Upper lobe of left lung (tissue), 6 donors: ENCODE data around the gene GCK. TPM values are rescaled to one million over a fixed set of nuclear protein-coding genes. Genes with fewer than 3 reads are reported as not detected.

Experiments
- ATAC-seq, 2 donors: fragments of 200-7000 bp; cut with Tn5 transposase; one replicate each; pipeline ENCODE4 v1.9.1; 2022; ENCODE audit warnings: mild to moderate bottlenecking in 2 of 2, moderate library complexity in 2 of 2; ENCODE audit not compliant: low FRiP score in 2 of 2
- DNase-seq, 2 donors: peaks; one replicate each; pipeline ENCODE4 v3.0.0-alpha.2; 2019 to 2020
- H3K27ac ChIP-seq, 4 donors: fragments of 200-600 bp; sonication (generic); one replicate each; pipeline ENCODE4 v1.5.1; 2016 to 2019
- H3K27me3 ChIP-seq, 4 donors: fragments of 200-600 bp; sonication (generic); one replicate each; pipeline ENCODE4 v1.5.1; 2017 to 2019
- H3K36me3 ChIP-seq, 4 donors: fragments of 200-600 bp; sonication (generic); one replicate each; pipeline ENCODE4 v1.5.1; 2016 to 2019
- H3K4me1 ChIP-seq, 4 donors: fragments of 200-600 bp; sonication (generic); one replicate each; pipeline ENCODE4 v1.5.1; 2018 to 2019
- H3K4me3 ChIP-seq, 4 donors: fragments of 200-600 bp; sonication (generic); one replicate each; pipeline ENCODE4 v1.5.1; 2017 to 2019; ENCODE audit warnings: mild to moderate bottlenecking in 2 of 4, moderate library complexity in 1 of 4
- H3K9me3 ChIP-seq, 4 donors: fragments of 200-600 bp; sonication (generic); one replicate each; pipeline ENCODE4 v1.5.1; 2018 to 2019
- EP300 ChIP-seq, 4 donors: sonication (generic); formaldehyde crosslinking; IDR thresholded peaks; one replicate each; pipeline ENCODE4 v1.5.1; 2017; ENCODE audit warnings: antibody characterized with exemption in 4 of 4, control low read depth in 2 of 4
- POLR2A ChIP-seq, 4 donors: fragments of 450-650 bp; IDR thresholded peaks; one replicate each; pipeline ENCODE4 v1.5.1; 2016 to 2017; ENCODE audit warnings: antibody characterized with exemption in 4 of 4, mild to moderate bottlenecking in 2 of 4
- POLR2AphosphoS5 ChIP-seq, 2 donors: sonication (generic); formaldehyde crosslinking; IDR thresholded peaks; one replicate each; pipeline ENCODE4 v1.5.1; 2017; ENCODE audit warnings: antibody characterized with exemption in 2 of 2
- WGBS, 2 donors: methylation state at CpG; one replicate each; pipeline ENCODE4 v1.1.5; 2017 to 2018; 5-methylcytosine and 5-hydroxymethylcytosine counted together
- total RNA-seq, 6 donors: library from RNA; depleted of rRNA in 4 of 6; stranded (reverse); fragments of >200 nt in 4 of 6; gene quantifications; one replicate each; pipeline versions ENCODE4 v1.1.0 to v1.2.1, GENCODE V29; 2016 to 2021
- TF ChIP-seq, protein P1 (sequence below), 6 experiments: fragments of 450-650 bp in 4 of 6; fragments of 200-600 bp in 2 of 6; sonication (generic) in 2 of 6; IDR thresholded peaks; one replicate each; pipeline ENCODE4 v1.5.1; 2016 to 2019; ENCODE audit warnings: antibody characterized with exemption in 6 of 6
- donor health status: DM: no; HTN: no; CAD: no; lungs with moderate emphysema.
- donor health status: DM: no; HTN: yes; CAD: no; lungs with severe emphysema.

GCK gene
- total RNA-seq, 6 donors from 2014 or later, result 0.17 to 0.49 (median 0.30) TPM; not detected in 2

DNA sequence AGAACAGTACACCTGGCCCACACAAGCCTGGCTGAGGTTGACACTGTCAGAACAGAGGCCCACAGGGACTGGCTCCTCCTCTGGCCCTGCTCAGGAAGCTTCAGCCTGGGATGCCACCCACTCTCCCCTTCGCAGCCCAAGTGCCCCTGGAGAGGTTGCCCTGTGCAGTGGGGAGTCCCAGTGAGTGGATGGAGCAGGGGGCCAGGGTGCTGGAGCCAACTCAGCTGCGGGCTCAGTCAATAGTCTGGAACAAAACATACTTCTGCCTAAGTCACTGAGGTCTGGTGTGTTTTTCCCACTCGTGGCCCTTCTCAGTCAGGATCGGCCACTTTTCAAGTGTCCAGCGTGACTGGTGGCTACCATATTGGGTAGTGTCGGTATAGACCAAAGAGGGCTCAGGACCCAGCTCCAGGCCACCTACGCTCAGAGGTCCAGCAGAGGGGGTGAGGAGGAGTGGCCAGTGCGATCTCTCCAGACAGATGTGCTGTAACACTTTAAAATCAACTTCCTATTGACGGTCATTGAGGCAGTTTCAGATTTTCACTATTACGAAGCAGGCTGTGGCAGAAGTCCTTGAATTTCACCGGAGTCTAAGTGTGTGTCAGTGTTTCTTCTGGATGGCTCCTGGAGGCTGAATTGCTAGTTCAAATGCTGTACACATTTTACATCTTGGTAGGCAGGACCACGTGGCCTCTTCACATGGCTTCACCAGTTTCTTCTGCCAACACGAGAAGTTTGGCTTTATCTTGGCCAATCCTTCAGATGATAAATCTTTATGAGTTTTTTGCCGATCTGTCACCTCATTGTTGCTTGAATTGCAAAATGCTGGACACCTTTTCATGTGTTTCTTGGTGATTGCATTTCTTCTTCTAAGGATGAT lies 994 bp upstream of the GCK start:
- Histone ChIP-seq H3K27me3 (no peaks in the 10 kb centered on the region), H3K36me3 (no peaks in the 10 kb centered on the region), H3K9me3 (no peaks in the 10 kb centered on the region), H3K4me1 (no peaks in the 10 kb centered on the region), H3K4me3 (no peak overlapping the region), H3K27ac (no peak overlapping the region)
- WGBS, 2 donors, result 82 to 83% methylated on average over 7 to 14 of the region's 14 CpGs
- DNase-seq (no peak), ATAC-seq (no peak)
- TF ChIP-seq POLR2AphosphoS5 (IDR thresholded peaks at IDR 0.05) (no peak), POLR2A (IDR thresholded peaks at IDR 0.05) (no peak), EP300 (IDR thresholded peaks at IDR 0.05) (no peak)
- TF ChIP-seq, protein P1, sequence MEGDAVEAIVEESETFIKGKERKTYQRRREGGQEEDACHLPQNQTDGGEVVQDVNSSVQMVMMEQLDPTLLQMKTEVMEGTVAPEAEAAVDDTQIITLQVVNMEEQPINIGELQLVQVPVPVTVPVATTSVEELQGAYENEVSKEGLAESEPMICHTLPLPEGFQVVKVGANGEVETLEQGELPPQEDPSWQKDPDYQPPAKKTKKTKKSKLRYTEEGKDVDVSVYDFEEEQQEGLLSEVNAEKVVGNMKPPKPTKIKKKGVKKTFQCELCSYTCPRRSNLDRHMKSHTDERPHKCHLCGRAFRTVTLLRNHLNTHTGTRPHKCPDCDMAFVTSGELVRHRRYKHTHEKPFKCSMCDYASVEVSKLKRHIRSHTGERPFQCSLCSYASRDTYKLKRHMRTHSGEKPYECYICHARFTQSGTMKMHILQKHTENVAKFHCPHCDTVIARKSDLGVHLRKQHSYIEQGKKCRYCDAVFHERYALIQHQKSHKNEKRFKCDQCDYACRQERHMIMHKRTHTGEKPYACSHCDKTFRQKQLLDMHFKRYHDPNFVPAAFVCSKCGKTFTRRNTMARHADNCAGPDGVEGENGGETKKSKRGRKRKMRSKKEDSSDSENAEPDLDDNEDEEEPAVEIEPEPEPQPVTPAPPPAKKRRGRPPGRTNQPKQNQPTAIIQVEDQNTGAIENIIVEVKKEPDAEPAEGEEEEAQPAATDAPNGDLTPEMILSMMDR (IDR thresholded peaks at IDR 0.05), result no peak

DNA sequence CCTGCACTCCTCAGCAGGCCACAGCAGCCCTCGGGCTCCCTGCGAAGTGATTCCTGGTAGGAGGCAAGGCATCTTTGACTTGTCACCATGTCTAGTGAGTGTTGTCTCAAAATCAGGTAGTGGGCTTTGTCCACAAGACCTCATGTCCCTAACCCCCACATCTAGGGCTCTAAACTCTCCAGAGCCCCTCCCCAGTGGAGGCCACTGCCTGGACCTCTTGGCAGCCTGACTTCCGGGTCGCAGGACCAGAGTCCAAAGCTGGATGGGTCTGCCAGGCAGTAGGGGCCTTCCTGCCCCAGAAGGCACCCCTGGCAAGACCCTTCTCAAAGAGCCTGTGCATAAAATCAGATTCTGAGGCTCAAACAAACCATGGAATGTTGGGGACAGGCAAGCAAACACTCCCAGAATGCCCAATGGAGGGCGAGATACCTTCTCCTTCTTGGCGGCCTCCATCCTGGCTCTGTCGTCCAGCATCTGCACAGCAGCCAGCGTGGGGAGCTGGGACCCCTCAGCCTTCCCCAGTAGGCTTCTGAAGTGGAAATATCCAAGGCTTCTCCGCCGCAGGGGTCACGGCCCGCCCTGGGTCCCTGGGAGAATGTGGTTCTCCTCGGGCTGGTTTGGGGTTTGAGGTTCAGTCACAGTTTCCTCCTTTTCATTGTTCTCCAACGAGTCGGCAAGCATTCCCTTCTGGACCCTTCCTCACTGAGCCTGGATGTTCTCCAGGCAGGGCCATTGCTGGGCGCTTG lies 586 bp downstream of the GCK start:
- Histone ChIP-seq H3K36me3 (no peaks in the 10 kb centered on the region), H3K27me3 (no peaks in the 10 kb centered on the region), H3K4me1 (no peaks in the 10 kb centered on the region), H3K9me3 (no peaks in the 10 kb centered on the region), H3K4me3 (no peak overlapping the region), H3K27ac (no peak overlapping the region)
- no peak for ATAC-seq
- WGBS, 2 donors, result 70 to 75% methylated on average over 11 to 16 of the region's 16 CpGs
- TF ChIP-seq, protein P1 (IDR thresholded peaks at IDR 0.05), result no peak
- TF ChIP-seq POLR2A (IDR thresholded peaks at IDR 0.05) (no peak), POLR2AphosphoS5 (IDR thresholded peaks at IDR 0.05) (no peak), EP300 (IDR thresholded peaks at IDR 0.05) (no peak)
- DNase-seq, result no peak

DNA sequence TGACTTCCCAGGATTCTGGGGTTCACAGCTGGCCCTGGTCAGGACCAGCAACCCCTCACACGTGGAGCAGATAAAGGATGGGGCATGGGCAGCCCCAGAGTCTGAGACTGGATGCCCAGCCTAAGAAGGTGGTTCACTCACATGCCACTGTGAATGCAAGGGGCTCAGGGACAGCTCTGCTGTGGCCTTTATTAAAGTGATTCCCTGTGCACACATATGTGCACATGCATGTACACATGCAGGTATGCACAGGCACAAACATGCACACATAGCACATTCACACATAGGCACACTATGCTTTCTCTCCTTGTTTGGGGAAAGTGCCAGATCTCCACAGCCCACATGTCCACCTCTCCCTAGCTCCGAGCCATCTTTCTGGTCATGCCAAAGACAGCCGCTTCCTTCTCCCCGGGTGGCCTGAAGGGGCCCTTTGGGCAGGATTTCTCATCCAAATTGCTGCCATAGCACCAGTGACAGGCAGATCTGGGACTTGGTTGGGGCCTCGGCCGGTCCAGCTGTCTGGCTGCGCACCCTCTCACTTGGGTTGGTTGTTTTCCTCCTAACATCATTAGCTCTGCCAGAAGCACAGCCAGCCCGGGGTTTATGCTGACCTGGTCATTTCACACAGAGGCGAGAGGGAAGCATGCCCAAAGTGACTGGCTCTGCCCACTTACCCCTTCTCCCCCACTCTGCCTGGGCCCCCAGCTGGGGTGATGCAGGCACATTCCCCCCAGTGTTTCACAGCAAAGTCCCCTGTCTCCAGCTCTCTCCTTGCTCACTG lies 1.4 kb downstream of the GCK start:
- 36 to 71% methylated on average over 5 to 9 of the region's 9 CpGs for WGBS, 2 donors
- DNase-seq (no peak), ATAC-seq (no peak)

DNA sequence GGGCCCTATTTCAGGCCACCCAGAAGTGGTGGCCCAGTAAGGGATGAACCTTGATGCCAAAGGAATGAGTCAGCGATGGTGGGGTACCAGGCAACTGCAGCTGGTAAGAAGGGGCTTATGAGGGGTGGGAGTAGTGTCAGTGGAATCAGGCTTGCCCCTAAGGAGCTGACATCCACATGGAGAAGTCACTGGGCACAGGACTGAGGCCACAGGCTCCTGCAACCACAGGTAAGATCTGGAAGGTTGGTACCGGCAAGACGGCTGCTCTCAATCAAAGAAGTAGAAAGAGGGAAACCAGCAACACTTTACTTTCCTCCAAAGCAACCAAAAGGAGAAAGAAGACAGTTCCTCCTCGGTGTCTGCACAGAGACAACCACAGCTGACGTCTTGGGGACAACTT lies 2.5 kb downstream of the GCK start:
- Histone ChIP-seq H3K36me3 (no peaks in the 10 kb centered on the region), H3K27ac (no peak overlapping the region), H3K27me3 (no peaks in the 10 kb centered on the region), H3K9me3 (no peaks in the 10 kb centered on the region), H3K4me3 (no peak overlapping the region), H3K4me1 (no peaks in the 10 kb centered on the region)
- ATAC-seq, result no peak
- 77 to 82% methylated on average over 5 of the region's 5 CpGs for WGBS, 2 donors
- no peak for DNase-seq
- TF ChIP-seq EP300 (IDR thresholded peaks at IDR 0.05) (no peak), POLR2A (IDR thresholded peaks at IDR 0.05) (no peak), POLR2AphosphoS5 (IDR thresholded peaks at IDR 0.05) (no peak)
- TF ChIP-seq, protein P1 (IDR thresholded peaks at IDR 0.05), result no peak

More for the DNA sequence above, 1.4 kb downstream of the GCK start:
- TF ChIP-seq POLR2AphosphoS5 (IDR thresholded peaks at IDR 0.05) (no peak), EP300 (IDR thresholded peaks at IDR 0.05) (no peak), POLR2A (IDR thresholded peaks at IDR 0.05) (no peak)
- TF ChIP-seq, protein P1 (IDR thresholded peaks at IDR 0.05), result no peak
- no peaks in the 10 kb centered on the region for H3K36me3 ChIP-seq
- H3K4me3 ChIP-seq, result no peak overlapping the region
- H3K4me1 ChIP-seq, result no peaks in the 10 kb centered on the region
- no peak overlapping the region for H3K27ac ChIP-seq
- H3K27me3 ChIP-seq, result no peaks in the 10 kb centered on the region
- no peaks in the 10 kb centered on the region for H3K9me3 ChIP-seq
